HCT116 (cell line): ENCODE data around the gene PRKAG1. TPM values are rescaled to one million over a fixed set of nuclear protein-coding genes. Genes with fewer than 3 reads are reported as not detected.

Experiments used
- ATAC-seq: fragments of 200-7000 bp; cut with Tn5 transposase; 2 replicates; pipeline ENCODE4 v1.9.1; 2020; ENCODE audit warnings: mild to moderate bottlenecking, moderate library complexity
- BruUV-seq: library from RNA; stranded (reverse); fragments of 400-500 nt; replicated peaks from 2 replicates; lab custom pipeline; 2021; lab: Mats Ljungman, UMichigan
- CTCF ChIA-PET: fragments of 300-600 bp; sonication (Branson Sonifier 250); formaldehyde crosslinking; loops from one replicate; lab custom pipeline; 2021; ENCODE audit warnings: antibody characterized with exemption; lab: Charles Lee
- POLR2A ChIA-PET: fragments of 300-600, 350-600 bp; sonication (Branson Sonifier 250); formaldehyde crosslinking; loops from one replicate; lab custom pipeline; 2021; ENCODE audit warnings: antibody characterized with exemption; lab: Charles Lee
- RAD21 ChIA-PET, 2 experiments: fragments of 300-600 bp; sonication (Branson Sonifier 250); formaldehyde crosslinking; loops; one replicate each; lab custom pipeline; 2023; ENCODE audit warnings: low total read pairs in 2 of 2; ENCODE audit not compliant: uncharacterized antibody in 2 of 2, unreplicated experiment in 2 of 2, low non-redundant PET in 1 of 2; lab: Charles Lee
- DNase-seq: peaks from one replicate; pipeline ENCODE4 v3.0.0-alpha.2; 2010; ENCODE audit warnings: low read depth, low spot score
- H2AFZ ChIP-seq: fragments of 200-600 bp; shearing (Covaris generic), sonication (generic); 2 replicates; pipeline ENCODE4 v1.6.1; 2017; ENCODE audit warnings: low read depth, mixed run types, mixed read lengths, antibody characterized with exemption, low read length; ENCODE audit not compliant: poor library complexity, severe bottlenecking
- H3K27ac ChIP-seq: 2 replicates; pipeline ENCODE4 v1.5.1; 2012; ENCODE audit warnings: low read depth, low read length
- H3K27me3 ChIP-seq: fragments of 200-600 bp; sonication (generic); 2 replicates; pipeline ENCODE4 v1.6.1; 2016; ENCODE audit warnings: mixed run types, low read length, mixed read lengths; ENCODE audit not compliant: insufficient read depth
- H3K36me3 ChIP-seq, 2 experiments: fragments of 200-500 bp in 1 of 2; fragments of 200-600 bp in 1 of 2; sonication (Bioruptor generic) in 1 of 2; sonication (generic) in 1 of 2; 2 replicates each; pipeline versions ENCODE4 v1.5.1 to v1.6.1; 2014 to 2016; ENCODE audit warnings: low read length in 2 of 2, inconsistent platforms in 1 of 2, mixed read lengths in 1 of 2, mixed run types in 1 of 2; ENCODE audit not compliant: insufficient read depth in 2 of 2, control insufficient read depth in 1 of 2
- H3K4me1 ChIP-seq, 2 experiments: fragments of 200-600 bp in 1 of 2; sonication (generic) in 1 of 2; 2 replicates each; pipeline versions ENCODE4 v1.5.1 to v1.6.1; 2012 to 2017; ENCODE audit warnings: low read length in 2 of 2, inconsistent platforms in 1 of 2, mild to moderate bottlenecking in 1 of 2, mixed read lengths in 1 of 2, mixed run types in 1 of 2, moderate library complexity in 1 of 2; ENCODE audit not compliant: insufficient read depth in 2 of 2, control insufficient read depth in 1 of 2
- H3K4me2 ChIP-seq: fragments of 200-600 bp; sonication (generic); 2 replicates; pipeline ENCODE4 v1.6.1; 2017; ENCODE audit warnings: mixed run types, low read length, mixed read lengths
- H3K4me3 ChIP-seq, 2 experiments: fragments of 200-600 bp in 1 of 2; sonication (generic) in 1 of 2; replicated peaks in 1 of 2; 2 replicates each; pipeline ENCODE4 v1.5.1; 2011 to 2016; ENCODE audit warnings: low read length in 2 of 2, control low read depth in 1 of 2, low read depth in 1 of 2, mild to moderate bottlenecking in 1 of 2, mixed read lengths in 1 of 2, mixed run types in 1 of 2
- H3K79me2 ChIP-seq: fragments of 200-600 bp; sonication (generic); 2 replicates; pipeline ENCODE4 v1.6.1; 2017; ENCODE audit warnings: mild to moderate bottlenecking, mixed run types, low read length, moderate library complexity, mixed read lengths; ENCODE audit not compliant: insufficient read depth
- H3K9ac ChIP-seq: fragments of 200-600 bp; sonication (generic); 2 replicates; pipeline ENCODE4 v1.6.1; 2016; ENCODE audit warnings: low read length, mixed read lengths
- H3K9me2 ChIP-seq: fragments of 200-600 bp; sonication (generic), shearing (Covaris generic); 2 replicates; pipeline ENCODE4 v1.6.1; 2017; ENCODE audit warnings: mixed run types, mild to moderate bottlenecking, moderate library complexity; ENCODE audit not compliant: insufficient read depth
- H3K9me3 ChIP-seq, 2 experiments: fragments of 200-500 bp in 1 of 2; fragments of 200-600 bp in 1 of 2; sonication (Bioruptor generic) in 1 of 2; sonication (generic) in 1 of 2; 2 replicates each; pipeline ENCODE4 v1.6.1; 2014 to 2017; ENCODE audit warnings: low read length in 2 of 2, mixed read lengths in 2 of 2, inconsistent platforms in 1 of 2, low read depth in 1 of 2, mild to moderate bottlenecking in 1 of 2, mixed run types in 1 of 2, moderate library complexity in 1 of 2; ENCODE audit not compliant: control insufficient read depth in 1 of 2, insufficient read depth in 1 of 2
- H4K20me1 ChIP-seq: fragments of 200-600 bp; sonication (generic), shearing (Covaris generic); 2 replicates; pipeline ENCODE4 v1.6.1; 2017; ENCODE audit warnings: mixed run types, mild to moderate bottlenecking, moderate library complexity; ENCODE audit not compliant: insufficient read depth
- EZH2 ChIP-seq: fragments of 200-600 bp; sonication (generic); IDR thresholded peaks from 2 replicates; pipeline ENCODE4 v1.6.1; 2017; ENCODE audit warnings: antibody characterized with exemption, mixed run types
- EZH2phosphoT487 ChIP-seq: fragments of 200-600 bp; IDR thresholded peaks from 2 replicates; pipeline ENCODE4 v1.6.1; 2018; ENCODE audit warnings: antibody characterized with exemption, borderline replicate concordance
- SIN3A ChIP-seq: IDR thresholded peaks from 2 replicates; pipeline ENCODE4 v1.6.1; 2012; ENCODE audit warnings: low read depth
- TCF7L2 ChIP-seq: IDR thresholded peaks from 2 replicates; pipeline ENCODE4 v1.7.0; 2011; ENCODE audit warnings: borderline replicate concordance, inconsistent platforms; ENCODE audit not compliant: insufficient read depth, insufficient read length; ENCODE audit errors: extremely low read depth
- intact Hi-C: fragments of 100-400 bp; cut with micrococcal nuclease; formaldehyde crosslinking; loops from 2 replicates; pipeline ENCODE4 v1.10.0; 2022
- total RNA-seq: library from RNA; stranded (reverse); gene quantifications from one replicate; pipeline ENCODE4 v1.2.1, GENCODE V29; 2021; ENCODE audit not compliant: unreplicated experiment
- TF ChIP-seq, protein P1 (sequence below): IDR thresholded peaks from 2 replicates; pipeline ENCODE4 v1.6.1; 2011; ENCODE audit warnings: mild to moderate bottlenecking, low read length, moderate library complexity; ENCODE audit not compliant: insufficient replicate concordance; ENCODE audit errors: extremely low read depth
- TF ChIP-seq, protein P2 (sequence below): IDR thresholded peaks from 2 replicates; pipeline ENCODE4 v1.6.1; 2012; ENCODE audit warnings: low read depth
- TF ChIP-seq, protein P3 (sequence below), 3 experiments: fragments of 200-600 bp in 1 of 3; sonication (generic) in 1 of 3; IDR thresholded peaks in 2 of 3; conservative IDR thresholded peaks in 1 of 3; 2 replicates each; pipeline ENCODE4 v1.5.1; 2012 to 2017; ENCODE audit warnings: low read depth in 2 of 3, low read length in 2 of 3, antibody characterized with exemption in 1 of 3, borderline replicate concordance in 1 of 3, control low read depth in 1 of 3, mild to moderate bottlenecking in 1 of 3, mixed read lengths in 1 of 3, mixed run types in 1 of 3, moderate library complexity in 1 of 3; ENCODE audit not compliant: insufficient read depth in 1 of 3

Gene PRKAG1
- total RNA-seq, 1 experiment from 2014 or later = 64.6 TPM

DNA sequence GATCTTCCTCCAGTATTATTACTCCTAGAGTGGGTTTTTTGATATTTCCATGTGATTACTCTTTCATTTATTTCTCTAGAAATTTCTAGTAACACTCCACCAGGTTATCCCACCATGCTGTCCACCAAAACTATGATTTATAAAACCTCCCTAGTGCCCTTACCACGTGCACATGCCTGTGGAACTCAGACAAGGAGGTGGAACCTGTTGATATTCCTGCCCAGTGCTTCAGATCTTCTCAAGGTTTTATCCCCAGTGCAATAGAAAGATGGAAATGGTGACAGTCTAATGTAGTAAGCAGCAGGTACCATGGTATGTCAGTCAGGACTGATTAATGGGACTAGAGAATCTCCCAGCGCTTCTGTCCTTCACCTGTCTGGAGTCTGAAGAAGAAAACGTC is 57.7 kb downstream of the PRKAG1 start:
- CTCF ChIA-PET = no interaction called here

DNA sequence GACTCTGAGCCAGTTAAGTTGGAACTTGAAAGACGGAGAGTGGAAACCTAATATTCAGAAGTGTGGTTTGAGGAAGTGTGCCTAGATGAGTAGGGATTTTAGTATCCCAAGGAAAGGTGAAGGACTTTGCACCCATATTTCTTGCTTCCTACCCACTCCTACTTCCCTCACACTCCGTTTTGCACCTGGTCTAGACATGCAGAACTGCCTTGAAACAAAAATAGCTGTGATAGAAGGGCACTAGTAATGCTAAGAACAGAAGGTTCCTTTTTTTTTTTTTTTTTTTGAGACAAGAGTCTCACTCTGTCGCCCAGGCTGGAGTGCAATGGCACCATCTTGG is 60.6 kb downstream of the PRKAG1 start:
- BruUV-seq = no TSS peak
- ATAC-seq = no peak
- peaks cover 6% of the 10 kb centered on the region; the same call in 1 of the 2 replicates for H4K20me1 ChIP-seq
- no peak overlapping the region for H2AFZ ChIP-seq
- POLR2A ChIA-PET = no interaction called here
- no peaks in the 10 kb centered on the region for H3K27me3 ChIP-seq
- H3K4me2 ChIP-seq = peak overlapping the region; percentile 82
- H3K4me1 ChIP-seq = peaks cover 3 to 18% of the 10 kb centered on the region in 2 experiments
- no peaks in the 10 kb centered on the region for H3K9me2 ChIP-seq
- TF ChIP-seq, protein P1, sequence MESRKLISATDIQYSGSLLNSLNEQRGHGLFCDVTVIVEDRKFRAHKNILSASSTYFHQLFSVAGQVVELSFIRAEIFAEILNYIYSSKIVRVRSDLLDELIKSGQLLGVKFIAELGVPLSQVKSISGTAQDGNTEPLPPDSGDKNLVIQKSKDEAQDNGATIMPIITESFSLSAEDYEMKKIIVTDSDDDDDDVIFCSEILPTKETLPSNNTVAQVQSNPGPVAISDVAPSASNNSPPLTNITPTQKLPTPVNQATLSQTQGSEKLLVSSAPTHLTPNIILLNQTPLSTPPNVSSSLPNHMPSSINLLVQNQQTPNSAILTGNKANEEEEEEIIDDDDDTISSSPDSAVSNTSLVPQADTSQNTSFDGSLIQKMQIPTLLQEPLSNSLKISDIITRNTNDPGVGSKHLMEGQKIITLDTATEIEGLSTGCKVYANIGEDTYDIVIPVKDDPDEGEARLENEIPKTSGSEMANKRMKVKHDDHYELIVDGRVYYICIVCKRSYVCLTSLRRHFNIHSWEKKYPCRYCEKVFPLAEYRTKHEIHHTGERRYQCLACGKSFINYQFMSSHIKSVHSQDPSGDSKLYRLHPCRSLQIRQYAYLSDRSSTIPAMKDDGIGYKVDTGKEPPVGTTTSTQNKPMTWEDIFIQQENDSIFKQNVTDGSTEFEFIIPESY = no peak
- TF ChIP-seq SIN3A (no peak), TCF7L2 (no peak)
- TF ChIP-seq, protein P2, sequence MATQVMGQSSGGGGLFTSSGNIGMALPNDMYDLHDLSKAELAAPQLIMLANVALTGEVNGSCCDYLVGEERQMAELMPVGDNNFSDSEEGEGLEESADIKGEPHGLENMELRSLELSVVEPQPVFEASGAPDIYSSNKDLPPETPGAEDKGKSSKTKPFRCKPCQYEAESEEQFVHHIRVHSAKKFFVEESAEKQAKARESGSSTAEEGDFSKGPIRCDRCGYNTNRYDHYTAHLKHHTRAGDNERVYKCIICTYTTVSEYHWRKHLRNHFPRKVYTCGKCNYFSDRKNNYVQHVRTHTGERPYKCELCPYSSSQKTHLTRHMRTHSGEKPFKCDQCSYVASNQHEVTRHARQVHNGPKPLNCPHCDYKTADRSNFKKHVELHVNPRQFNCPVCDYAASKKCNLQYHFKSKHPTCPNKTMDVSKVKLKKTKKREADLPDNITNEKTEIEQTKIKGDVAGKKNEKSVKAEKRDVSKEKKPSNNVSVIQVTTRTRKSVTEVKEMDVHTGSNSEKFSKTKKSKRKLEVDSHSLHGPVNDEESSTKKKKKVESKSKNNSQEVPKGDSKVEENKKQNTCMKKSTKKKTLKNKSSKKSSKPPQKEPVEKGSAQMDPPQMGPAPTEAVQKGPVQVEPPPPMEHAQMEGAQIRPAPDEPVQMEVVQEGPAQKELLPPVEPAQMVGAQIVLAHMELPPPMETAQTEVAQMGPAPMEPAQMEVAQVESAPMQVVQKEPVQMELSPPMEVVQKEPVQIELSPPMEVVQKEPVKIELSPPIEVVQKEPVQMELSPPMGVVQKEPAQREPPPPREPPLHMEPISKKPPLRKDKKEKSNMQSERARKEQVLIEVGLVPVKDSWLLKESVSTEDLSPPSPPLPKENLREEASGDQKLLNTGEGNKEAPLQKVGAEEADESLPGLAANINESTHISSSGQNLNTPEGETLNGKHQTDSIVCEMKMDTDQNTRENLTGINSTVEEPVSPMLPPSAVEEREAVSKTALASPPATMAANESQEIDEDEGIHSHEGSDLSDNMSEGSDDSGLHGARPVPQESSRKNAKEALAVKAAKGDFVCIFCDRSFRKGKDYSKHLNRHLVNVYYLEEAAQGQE = no peak
- TF ChIP-seq, protein P3, sequence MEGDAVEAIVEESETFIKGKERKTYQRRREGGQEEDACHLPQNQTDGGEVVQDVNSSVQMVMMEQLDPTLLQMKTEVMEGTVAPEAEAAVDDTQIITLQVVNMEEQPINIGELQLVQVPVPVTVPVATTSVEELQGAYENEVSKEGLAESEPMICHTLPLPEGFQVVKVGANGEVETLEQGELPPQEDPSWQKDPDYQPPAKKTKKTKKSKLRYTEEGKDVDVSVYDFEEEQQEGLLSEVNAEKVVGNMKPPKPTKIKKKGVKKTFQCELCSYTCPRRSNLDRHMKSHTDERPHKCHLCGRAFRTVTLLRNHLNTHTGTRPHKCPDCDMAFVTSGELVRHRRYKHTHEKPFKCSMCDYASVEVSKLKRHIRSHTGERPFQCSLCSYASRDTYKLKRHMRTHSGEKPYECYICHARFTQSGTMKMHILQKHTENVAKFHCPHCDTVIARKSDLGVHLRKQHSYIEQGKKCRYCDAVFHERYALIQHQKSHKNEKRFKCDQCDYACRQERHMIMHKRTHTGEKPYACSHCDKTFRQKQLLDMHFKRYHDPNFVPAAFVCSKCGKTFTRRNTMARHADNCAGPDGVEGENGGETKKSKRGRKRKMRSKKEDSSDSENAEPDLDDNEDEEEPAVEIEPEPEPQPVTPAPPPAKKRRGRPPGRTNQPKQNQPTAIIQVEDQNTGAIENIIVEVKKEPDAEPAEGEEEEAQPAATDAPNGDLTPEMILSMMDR (IDR thresholded peaks at IDR 0.05 in 2 of 3, conservative IDR thresholded peaks at IDR 0.05 in 1 of 3; ENCODE audit: borderline replicate concordance in 1 of 3, insufficient read depth in 1 of 3, low read depth in 2 of 3, low read length in 2 of 3) = no peak
- peak overlapping the region; percentile 94 to 95 for H3K4me3 ChIP-seq
- no peak overlapping the region for H3K27ac ChIP-seq
- CTCF ChIA-PET = interaction anchor here (1.1 to 2.8 kb wide), 3 partner anchors 19 to 105 kb away, joined by 4 to 18 read pairs (median 8); no protein-coding TSS in a partner anchor
- peak overlapping the region; percentile 76 for H3K9ac ChIP-seq
- peaks cover 42% of the 10 kb centered on the region for H3K79me2 ChIP-seq
- intact Hi-C loops = no loop called here
- peaks cover 7 to 21% of the 10 kb centered on the region in 2 experiments; a peak in 3 of 4 replicates for H3K36me3 ChIP-seq
- no peaks in the 10 kb centered on the region for H3K9me3 ChIP-seq
- RAD21 ChIA-PET = no interaction called here
- no peak for DNase-seq

More for the DNA sequence above, 57.7 kb downstream of the PRKAG1 start:
- no TSS peak for BruUV-seq
- no peak overlapping the region for H3K4me2 ChIP-seq
- no peaks in the 10 kb centered on the region for H3K9me2 ChIP-seq
- H3K9me3 ChIP-seq = no peaks in the 10 kb centered on the region
- POLR2A ChIA-PET = no interaction called here
- peaks cover 5% of the 10 kb centered on the region; the same call in 1 of the 2 replicates for H4K20me1 ChIP-seq
- H3K36me3 ChIP-seq = no peaks in the 10 kb centered on the region
- peaks cover 3 to 15% of the 10 kb centered on the region in 2 experiments for H3K4me1 ChIP-seq
- no peak overlapping the region for H3K4me3 ChIP-seq
- no peak overlapping the region for H3K27ac ChIP-seq
- H2AFZ ChIP-seq = no peak overlapping the region
- ATAC-seq = no peak
- DNase-seq = no peak
- no peak for TF ChIP-seq EZH2phosphoT487
- no peak for TF ChIP-seq EZH2
- H3K79me2 ChIP-seq = peaks cover 14% of the 10 kb centered on the region
- no peak overlapping the region for H3K9ac ChIP-seq
- H3K27me3 ChIP-seq = no peaks in the 10 kb centered on the region
- intact Hi-C loops = no loop called here
- RAD21 ChIA-PET = no interaction called here
